GM12872 (cell line): ENCODE measurements around the gene GPR153.

Source experiments
- CTCF ChIP-seq: IDR thresholded peaks from 3 replicates; pipeline ENCODE4 v1.5.1; 2011; ENCODE audit warnings: low read depth, mild to moderate bottlenecking, low read length, moderate library complexity; ENCODE audit not compliant: insufficient read depth

The GPR153 gene

GRCh38 chr1:6208723-6209660 is 51.9 kb downstream of the GPR153 start:
- peak; percentile 57; the same call in 2 of the 3 replicates for TF ChIP-seq CTCF

DNA sequence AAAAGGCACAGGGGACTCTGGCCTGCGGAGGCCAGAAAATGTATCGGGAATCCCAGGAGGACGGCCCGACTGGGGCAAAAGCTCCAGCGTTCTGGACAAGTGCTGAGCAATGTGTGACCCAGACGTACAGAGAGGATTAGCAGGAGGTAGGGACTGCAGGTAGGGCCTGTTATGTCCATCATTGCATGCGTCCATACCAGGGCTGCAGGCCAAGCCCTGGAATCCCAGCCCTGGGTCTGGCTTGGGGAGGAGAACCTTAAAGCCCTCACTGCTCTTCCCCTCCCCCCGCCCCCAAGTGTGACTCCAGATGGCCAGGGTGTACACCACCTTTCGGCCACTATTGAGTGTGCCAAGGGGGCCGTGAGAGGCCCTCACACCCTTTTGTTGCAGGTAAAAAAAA is 53.0 kb downstream of the GPR153 start:
- TF ChIP-seq CTCF, result no peak

- no peak for TF ChIP-seq CTCF
Observed at GRCh38 chr1:6207075-6207885, 53.6 kb downstream of the GPR153 start.

GRCh38 chr1:6206520-6206855 is 54.4 kb downstream of the GPR153 start:
- no peak for TF ChIP-seq CTCF

GRCh38 chr1:6205849-6206519 is 54.9 kb downstream of the GPR153 start, which contains the start of gene RNF207:
Gene RNF207 (plus strand): TSS chr1:6206119. CDS start chr1:6206536, 417 bp downstream.
- no peak for TF ChIP-seq CTCF

GRCh38 chr1:6202256-6202655 is 58.6 kb downstream of the GPR153 start:
- TF ChIP-seq CTCF, result no peak

DNA sequence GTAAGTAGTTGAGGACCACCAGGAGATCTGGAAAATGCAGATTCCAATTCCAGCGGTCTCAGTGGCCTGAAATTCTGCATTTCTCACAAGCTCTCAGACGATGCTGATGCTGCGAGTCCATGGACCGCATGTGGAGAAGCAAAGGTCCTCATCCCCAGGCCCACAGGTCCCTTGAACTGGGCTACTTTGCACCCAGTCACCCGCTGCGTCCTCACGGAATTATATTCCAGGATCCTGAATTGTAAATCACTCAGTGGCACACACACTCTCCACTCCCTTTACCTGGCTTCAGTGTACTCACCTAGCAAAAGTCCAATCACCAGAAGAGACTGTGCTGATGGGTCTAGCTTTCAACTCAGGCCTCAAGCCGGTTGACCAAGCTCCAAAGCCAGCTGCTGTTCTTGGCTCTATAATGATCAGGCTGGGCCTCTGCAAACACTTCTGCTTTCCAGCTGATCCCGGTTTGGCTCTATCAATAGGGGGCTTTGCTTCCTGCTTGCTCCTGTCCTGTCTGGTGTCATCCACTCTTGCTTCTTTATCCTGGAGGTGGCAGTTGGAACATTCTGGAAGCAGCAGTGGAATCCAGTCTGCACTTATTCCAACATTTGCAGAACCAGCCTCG is 60.6 kb downstream of the GPR153 start:
- TF ChIP-seq CTCF, result no peak
